Activated naive CD8-positive, alpha-beta T cell treated with anti-CD3 and anti-CD28 coated beads for 36 hours (primary cell): ENCODE measurements around the gene RNASE13. TPM values are rescaled to one million over a fixed set of nuclear protein-coding genes. Genes with fewer than 3 reads are reported as not detected.

Experiments used
- DNase-seq: peaks from one replicate; pipeline ENCODE4 v3.0.0; 2021
- H3K27ac Mint-ChIP-seq: one replicate; pipeline ENCODE4 v1.8.0; 2022; ENCODE audit warnings: mild to moderate bottlenecking, moderate library complexity, mixed read lengths
- H3K27me3 Mint-ChIP-seq: one replicate; pipeline ENCODE4 v1.8.0; 2022; ENCODE audit warnings: mild to moderate bottlenecking, mixed read lengths
- H3K36me3 Mint-ChIP-seq: one replicate; pipeline ENCODE4 v1.8.0; 2021; ENCODE audit warnings: mild to moderate bottlenecking, mixed read lengths
- H3K4me1 Mint-ChIP-seq: one replicate; pipeline ENCODE4 v1.8.0; 2021; ENCODE audit warnings: mixed read lengths
- H3K4me3 Mint-ChIP-seq: one replicate; pipeline ENCODE4 v1.8.0; 2022; ENCODE audit warnings: mild to moderate bottlenecking, moderate library complexity, mixed read lengths
- H3K9me3 Mint-ChIP-seq: one replicate; pipeline ENCODE4 v1.8.0; 2022; ENCODE audit warnings: mixed read lengths
- total RNA-seq, 2 experiments: library from RNA; stranded (reverse); gene quantifications; one replicate each; pipeline ENCODE4 v1.2.3, GENCODE V29; 2021

Gene RNASE13, protein sequence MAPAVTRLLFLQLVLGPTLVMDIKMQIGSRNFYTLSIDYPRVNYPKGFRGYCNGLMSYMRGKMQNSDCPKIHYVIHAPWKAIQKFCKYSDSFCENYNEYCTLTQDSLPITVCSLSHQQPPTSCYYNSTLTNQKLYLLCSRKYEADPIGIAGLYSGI
- total RNA-seq, result not detected

DNA sequence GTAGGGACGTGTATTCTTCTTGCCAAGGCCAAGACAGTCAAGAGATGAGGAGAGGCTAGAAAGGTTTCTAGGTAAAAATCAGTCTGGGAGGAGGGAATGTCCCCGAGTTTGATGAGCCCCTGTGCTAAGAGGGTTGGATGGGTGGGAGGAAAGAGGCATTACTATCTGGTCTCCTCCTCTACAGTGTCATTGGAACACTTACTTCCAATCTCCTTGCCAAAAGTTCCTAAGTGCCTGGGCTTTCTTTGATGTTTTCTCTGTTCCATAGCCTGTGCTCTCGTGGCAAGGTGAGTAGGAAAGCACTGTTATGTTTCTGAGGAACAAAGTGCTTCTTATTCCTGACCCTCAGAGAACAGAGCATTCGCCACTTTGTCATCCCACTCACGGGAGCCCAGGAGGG, at the start of gene RNASE13:
TSS of gene RNASE13 (minus strand) at position 101 of the 400 bp plus-strand sequence. CDS start 519 bp downstream, outside the sequence.
- Mint-ChIP-seq H3K4me3 (no peak within 1 kb of the TSS), H3K9me3 (no peaks in the 10 kb centered on the region), H3K27me3 (no peaks in the 10 kb centered on the region), H3K4me1 (no peaks in the 10 kb centered on the region), H3K27ac (no peak within 1 kb of the TSS), H3K36me3 (no peaks in the 10 kb centered on the region)
- no peak for DNase-seq

DNA sequence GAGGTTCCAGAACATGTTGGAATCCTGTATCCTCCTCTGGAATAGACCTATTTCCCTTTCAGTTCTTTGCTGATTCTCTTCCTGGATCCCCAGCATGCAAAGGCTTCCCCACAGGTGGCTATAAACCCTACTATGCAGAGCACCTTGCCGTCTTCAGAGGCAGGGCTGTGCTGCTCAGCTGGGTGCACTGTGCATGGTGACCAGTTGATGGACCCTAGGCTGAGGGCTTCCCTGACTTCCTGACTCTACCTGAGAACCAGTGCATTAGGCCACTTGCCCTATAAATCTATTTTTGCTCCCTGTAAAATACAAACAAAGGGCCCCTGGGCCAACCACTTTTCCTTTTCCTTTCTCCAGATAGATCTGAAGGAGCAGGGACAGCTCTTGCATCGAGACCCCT, 49.8 kb upstream of the RNASE13 start:
- DNase-seq, result no peak
- no peaks in the 10 kb centered on the region for H3K27me3 Mint-ChIP-seq
- peaks cover 16% of the 10 kb centered on the region for H3K4me1 Mint-ChIP-seq
- no peaks in the 10 kb centered on the region for H3K9me3 Mint-ChIP-seq
- H3K4me3 Mint-ChIP-seq, result no peak overlapping the region
- H3K27ac Mint-ChIP-seq, result no peak overlapping the region
- no peaks in the 10 kb centered on the region for H3K36me3 Mint-ChIP-seq

DNA sequence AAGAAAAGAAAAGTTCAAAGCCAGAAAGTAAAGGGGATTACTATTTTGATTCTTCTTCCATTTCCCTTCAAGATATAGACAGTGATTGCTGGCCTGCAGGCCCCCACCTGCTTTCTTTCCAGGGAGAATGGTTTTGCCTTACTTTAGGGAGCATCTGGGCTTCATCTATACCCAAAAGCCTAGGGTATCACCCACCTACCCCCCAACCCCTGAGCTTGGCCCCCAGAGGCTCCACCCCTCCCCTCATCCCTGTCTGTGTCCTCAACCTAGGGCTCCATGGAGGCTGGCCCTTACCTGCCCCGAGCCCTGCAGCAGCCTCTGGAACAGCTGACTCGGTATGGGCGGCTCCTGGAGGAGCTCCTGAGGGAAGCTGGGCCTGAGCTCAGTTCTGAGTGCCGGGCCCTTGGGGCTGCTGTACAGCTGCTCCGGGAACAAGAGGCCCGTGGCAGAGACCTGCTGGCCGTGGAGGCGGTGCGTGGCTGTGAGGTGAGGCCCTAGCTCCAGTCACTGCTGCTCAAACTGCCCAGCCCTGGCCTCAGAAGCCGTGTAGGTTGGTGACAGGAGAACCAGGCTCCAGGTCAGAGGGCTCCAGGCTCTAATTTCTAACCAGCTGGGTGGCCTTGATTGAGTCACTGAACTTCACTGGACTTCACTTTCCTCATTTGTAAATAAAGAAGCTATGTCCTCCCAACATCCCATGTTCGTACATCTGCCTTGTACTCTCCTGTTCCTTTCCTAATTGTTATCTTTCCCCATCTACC, 49.1 kb upstream of the RNASE13 start:
- Mint-ChIP-seq H3K27ac (no peak overlapping the region), H3K4me1 (peaks cover 13% of the 10 kb centered on the region), H3K9me3 (no peaks in the 10 kb centered on the region), H3K36me3 (no peaks in the 10 kb centered on the region), H3K4me3 (no peak overlapping the region), H3K27me3 (no peaks in the 10 kb centered on the region)
- no peak for DNase-seq

DNA sequence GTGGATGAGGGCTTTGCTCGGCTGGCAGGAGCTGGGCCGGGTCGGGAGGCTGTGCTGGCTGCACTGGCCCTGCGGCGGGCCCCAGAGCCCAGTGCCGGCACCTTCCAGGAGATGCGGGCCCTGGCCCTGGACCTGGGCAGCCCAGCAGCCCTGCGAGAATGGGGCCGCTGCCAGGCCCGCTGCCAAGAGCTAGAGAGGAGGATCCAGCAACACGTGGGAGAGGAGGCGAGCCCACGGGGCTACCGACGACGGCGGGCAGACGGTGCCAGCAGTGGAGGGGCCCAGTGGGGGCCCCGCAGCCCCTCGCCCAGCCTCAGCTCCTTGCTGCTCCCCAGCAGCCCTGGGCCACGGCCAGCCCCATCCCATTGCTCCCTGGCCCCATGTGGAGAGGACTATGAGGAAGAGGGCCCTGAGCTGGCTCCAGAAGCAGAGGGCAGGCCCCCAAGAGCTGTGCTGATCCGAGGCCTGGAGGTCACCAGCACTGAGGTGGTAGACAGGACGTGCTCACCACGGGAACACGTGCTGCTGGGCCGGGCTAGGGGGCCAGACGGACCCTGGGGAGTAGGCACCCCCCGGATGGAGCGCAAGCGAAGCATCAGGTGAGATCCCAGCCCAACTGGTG, 47.0 kb upstream of the RNASE13 start:
- no peaks in the 10 kb centered on the region for H3K9me3 Mint-ChIP-seq
- H3K27me3 Mint-ChIP-seq, result no peaks in the 10 kb centered on the region
- H3K4me3 Mint-ChIP-seq, result no peak overlapping the region
- H3K36me3 Mint-ChIP-seq, result no peaks in the 10 kb centered on the region
- DNase-seq, result no peak
- no peak overlapping the region for H3K27ac Mint-ChIP-seq
- H3K4me1 Mint-ChIP-seq, result peaks cover 2% of the 10 kb centered on the region

DNA sequence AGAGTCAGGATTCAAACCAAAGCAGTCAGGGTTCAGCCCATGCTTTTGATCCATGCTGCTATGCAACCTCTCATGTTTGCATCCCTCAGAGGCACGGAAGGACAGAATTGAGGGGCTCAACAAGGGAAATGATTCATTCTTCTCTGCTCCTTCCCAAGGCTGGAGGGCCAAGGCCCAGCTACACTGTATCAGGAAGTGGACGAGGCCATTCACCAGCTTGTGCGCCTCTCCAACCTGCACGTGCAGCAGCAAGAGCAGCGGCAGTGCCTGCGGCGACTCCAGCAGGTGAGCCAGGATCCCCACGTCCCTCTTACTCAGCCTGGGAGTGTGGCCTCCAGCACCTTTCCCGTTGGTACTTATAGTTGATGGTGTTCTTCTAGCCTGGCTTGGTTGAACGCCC, 44.1 kb upstream of the RNASE13 start:
- H3K27me3 Mint-ChIP-seq, result peaks cover 2% of the 10 kb centered on the region

DNA sequence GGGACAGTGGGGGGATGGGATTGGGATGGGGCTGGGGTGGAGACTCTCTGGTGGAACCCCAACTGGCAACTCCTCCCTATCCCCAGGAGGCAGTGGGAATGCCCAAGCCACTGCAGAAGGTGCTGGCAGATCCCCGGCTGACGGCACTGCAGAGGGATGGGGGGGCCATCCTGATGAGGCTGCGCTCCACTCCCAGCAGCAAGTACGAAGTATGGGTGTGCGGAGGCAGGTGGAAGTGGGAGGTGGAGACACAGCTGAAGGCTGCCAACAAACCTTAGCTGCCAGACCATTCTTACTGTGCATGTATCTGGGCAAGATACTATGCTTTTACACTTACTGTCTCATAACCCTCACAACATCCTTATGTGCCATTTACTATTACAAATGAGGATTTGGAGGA, 43.7 kb upstream of the RNASE13 start:
- H3K4me3 Mint-ChIP-seq, result no peak overlapping the region
- no peak overlapping the region for H3K27ac Mint-ChIP-seq
- no peaks in the 10 kb centered on the region for H3K36me3 Mint-ChIP-seq
- H3K27me3 Mint-ChIP-seq, result peaks cover 7% of the 10 kb centered on the region
- no peaks in the 10 kb centered on the region for H3K4me1 Mint-ChIP-seq
- no peaks in the 10 kb centered on the region for H3K9me3 Mint-ChIP-seq
- no peak for DNase-seq

More for the DNA sequence above, 44.1 kb upstream of the RNASE13 start:
- Mint-ChIP-seq H3K27ac (no peak overlapping the region), H3K36me3 (no peaks in the 10 kb centered on the region), H3K9me3 (no peaks in the 10 kb centered on the region), H3K4me3 (no peak overlapping the region), H3K4me1 (no peaks in the 10 kb centered on the region)
- DNase-seq, result no peak

DNA sequence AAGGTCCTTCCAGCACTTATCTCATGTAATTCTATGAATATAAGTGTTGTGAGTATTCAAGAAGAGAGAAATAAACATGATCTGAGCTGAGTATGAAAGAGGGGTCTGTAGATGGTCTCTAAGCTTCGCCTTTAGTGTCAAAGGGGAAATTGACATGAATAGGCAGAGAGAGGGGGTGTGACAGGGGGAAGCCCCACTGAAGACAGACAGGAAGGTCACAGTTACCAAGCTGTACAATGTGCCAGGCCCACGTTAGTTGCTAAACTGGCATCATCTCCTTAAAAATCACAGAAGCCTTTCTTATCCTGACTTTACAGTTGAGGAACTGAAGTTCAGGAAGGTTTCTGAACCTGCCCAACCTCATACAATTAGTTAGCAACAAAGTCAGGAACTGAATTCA, 43.1 kb upstream of the RNASE13 start:
- H3K4me1 Mint-ChIP-seq, result no peaks in the 10 kb centered on the region
- no peaks in the 10 kb centered on the region for H3K36me3 Mint-ChIP-seq
- no peak overlapping the region for H3K4me3 Mint-ChIP-seq
- H3K27me3 Mint-ChIP-seq, result peaks cover 9% of the 10 kb centered on the region
- no peak overlapping the region for H3K27ac Mint-ChIP-seq
- no peak for DNase-seq
- H3K9me3 Mint-ChIP-seq, result no peaks in the 10 kb centered on the region

DNA sequence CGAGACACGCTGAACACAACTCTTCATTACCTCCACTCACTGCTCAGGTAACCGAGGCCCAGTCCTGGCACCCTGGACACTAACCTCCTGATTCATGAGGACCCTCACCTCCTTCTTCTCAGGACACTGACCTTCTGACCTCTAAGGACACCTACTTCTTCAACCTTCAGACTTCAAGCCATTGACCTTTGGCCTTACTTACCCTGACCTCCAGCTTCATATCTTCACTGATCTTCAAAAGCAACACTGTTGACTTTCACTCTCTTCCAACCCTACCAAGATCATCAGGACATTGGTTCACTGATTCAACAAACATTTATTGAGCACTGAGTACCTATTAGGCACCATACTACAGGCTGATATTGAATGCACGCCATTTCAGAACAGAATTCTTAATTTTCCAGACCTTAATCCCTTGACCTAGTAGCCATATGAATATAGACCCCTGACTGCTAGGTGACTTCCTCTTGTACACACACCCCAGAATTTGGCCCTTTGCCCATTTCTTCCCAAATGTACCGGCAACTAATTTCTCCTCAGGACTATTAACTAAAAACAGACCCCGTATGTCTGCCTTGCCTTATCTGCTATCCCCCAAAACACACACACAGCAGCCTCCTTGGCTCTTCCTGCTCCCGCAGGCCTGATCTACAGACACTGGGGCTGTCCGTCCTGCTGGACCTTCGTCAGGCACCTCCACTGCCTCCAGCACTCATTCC, 41.3 kb upstream of the RNASE13 start:
- H3K9me3 Mint-ChIP-seq, result no peaks in the 10 kb centered on the region
- H3K4me3 Mint-ChIP-seq, result no peak overlapping the region
- DNase-seq, result no peak
- peaks cover 9% of the 10 kb centered on the region for H3K4me1 Mint-ChIP-seq
- H3K27me3 Mint-ChIP-seq, result peaks cover 27% of the 10 kb centered on the region
- H3K27ac Mint-ChIP-seq, result no peak overlapping the region
- no peaks in the 10 kb centered on the region for H3K36me3 Mint-ChIP-seq

DNA sequence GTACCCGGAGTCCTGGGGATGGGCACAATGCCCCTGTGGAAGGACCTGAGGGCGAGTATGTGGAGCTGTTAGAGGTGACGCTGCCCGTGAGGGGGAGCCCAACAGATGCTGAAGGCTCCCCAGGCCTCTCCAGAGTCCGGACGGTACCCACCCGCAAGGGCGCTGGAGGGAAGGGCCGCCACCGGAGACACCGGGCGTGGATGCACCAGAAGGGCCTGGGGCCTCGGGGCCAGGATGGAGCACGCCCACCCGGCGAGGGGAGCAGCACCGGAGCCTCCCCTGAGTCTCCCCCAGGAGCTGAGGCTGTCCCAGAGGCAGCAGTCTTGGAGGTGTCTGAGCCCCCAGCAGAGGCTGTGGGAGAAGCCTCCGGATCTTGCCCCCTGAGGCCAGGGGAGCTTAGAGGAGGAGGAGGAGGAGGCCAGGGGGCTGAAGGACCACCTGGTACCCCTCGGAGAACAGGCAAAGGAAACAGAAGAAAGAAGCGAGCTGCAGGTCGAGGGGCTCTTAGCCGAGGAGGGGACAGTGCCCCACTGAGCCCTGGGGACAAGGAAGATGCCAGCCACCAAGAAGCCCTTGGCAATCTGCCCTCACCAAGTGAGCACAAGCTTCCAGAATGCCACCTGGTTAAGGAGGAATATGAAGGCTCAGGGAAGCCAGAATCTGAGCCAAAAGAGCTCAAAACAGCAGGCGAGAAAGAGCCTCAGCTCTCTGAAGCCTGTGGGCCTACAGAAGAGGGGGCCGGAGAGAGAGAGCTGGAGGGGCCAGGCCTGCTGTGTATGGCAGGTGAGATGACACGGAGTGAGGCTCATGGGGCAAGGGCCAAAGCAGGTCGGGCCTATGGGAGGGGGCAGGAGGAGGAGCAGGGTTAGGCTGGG, 40.0 kb upstream of the RNASE13 start:
- Mint-ChIP-seq H3K4me3 (no peak overlapping the region), H3K4me1 (peaks cover 17% of the 10 kb centered on the region), H3K27me3 (peaks cover 37% of the 10 kb centered on the region), H3K36me3 (no peaks in the 10 kb centered on the region), H3K27ac (no peak overlapping the region), H3K9me3 (no peaks in the 10 kb centered on the region)
- no peak for DNase-seq

DNA sequence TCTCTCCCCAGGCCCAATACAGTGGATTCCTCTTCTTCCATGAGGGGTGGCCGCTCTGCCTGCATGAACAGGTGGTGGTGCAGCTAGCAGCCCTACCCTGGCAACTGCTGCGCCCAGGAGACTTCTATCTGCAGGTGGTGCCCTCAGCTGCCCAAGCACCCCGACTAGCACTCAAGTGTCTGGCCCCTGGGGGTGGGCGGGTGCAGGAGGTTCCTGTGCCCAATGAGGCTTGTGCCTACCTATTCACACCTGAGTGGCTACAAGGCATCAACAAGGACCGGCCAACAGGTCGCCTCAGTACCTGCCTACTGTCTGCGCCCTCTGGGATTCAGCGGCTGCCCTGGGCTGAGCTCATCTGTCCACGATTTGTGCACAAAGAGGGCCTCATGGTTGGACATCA, 39.3 kb upstream of the RNASE13 start:
- H3K4me3 Mint-ChIP-seq, result no peak overlapping the region
- no peaks in the 10 kb centered on the region for H3K36me3 Mint-ChIP-seq
- H3K9me3 Mint-ChIP-seq, result no peaks in the 10 kb centered on the region
- H3K27ac Mint-ChIP-seq, result no peak overlapping the region
- peaks cover 23% of the 10 kb centered on the region for H3K4me1 Mint-ChIP-seq
- peaks cover 44% of the 10 kb centered on the region for H3K27me3 Mint-ChIP-seq
- DNase-seq, result no peak

DNA sequence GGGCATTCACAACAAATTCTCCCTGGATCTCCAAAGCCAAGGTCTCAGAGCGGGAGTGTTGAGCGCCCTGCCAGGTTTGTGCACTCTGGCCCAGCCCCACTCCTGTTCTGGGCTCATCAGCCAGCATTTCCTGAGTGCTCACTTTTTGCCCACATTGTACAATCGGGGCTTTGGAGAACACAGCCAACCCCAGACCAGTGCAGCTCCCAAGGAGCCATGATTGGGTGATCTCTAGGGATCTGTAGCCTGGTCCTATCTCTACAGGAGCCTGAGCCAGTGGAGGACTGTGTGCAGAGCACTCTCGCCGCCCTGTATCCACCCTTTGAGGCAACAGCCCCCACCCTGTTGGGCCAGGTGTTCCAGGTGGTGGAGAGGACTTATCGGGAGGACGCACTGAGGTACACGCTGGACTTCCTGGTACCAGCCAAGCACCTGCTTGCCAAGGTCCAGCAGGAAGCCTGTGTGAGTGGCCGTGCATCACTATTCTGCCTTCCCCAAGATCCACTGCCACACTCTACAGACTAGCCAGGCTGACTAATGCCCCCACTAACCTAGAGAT, 38.3 kb upstream of the RNASE13 start:
- no peak overlapping the region for H3K4me3 Mint-ChIP-seq
- no peaks in the 10 kb centered on the region for H3K9me3 Mint-ChIP-seq
- H3K4me1 Mint-ChIP-seq, result peaks cover 28% of the 10 kb centered on the region
- DNase-seq, result no peak
- no peaks in the 10 kb centered on the region for H3K36me3 Mint-ChIP-seq
- no peak overlapping the region for H3K27ac Mint-ChIP-seq
- H3K27me3 Mint-ChIP-seq, result peaks cover 52% of the 10 kb centered on the region

DNA sequence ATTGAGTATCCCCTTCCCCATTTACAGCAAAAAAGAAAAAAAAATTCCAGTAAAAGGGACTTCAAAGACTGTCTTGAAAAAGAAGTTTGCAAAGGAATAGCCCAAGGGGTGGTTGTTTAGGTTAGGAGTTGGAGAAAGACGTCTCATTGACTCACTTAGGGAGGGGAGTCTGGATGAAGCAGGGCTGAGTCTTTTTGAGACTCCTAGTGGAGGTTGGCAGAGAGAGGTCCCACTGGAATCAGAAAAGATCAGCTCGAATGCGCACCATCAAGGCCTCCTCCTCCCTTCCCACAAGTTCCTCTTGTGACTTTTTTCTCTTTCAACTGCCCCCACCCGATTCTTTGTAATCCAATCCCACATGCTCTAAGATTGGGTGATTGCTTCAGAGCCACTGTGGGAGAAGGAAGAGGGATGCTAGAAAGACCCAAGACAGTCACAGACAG, 37.4 kb upstream of the RNASE13 start:
- H3K27ac Mint-ChIP-seq, result no peak overlapping the region
- no peaks in the 10 kb centered on the region for H3K36me3 Mint-ChIP-seq
- H3K9me3 Mint-ChIP-seq, result no peaks in the 10 kb centered on the region
- peak overlapping the region; percentile 73 for H3K4me3 Mint-ChIP-seq
- peaks cover 28% of the 10 kb centered on the region for H3K4me1 Mint-ChIP-seq
- DNase-seq, result no peak
- peaks cover 60% of the 10 kb centered on the region for H3K27me3 Mint-ChIP-seq

DNA sequence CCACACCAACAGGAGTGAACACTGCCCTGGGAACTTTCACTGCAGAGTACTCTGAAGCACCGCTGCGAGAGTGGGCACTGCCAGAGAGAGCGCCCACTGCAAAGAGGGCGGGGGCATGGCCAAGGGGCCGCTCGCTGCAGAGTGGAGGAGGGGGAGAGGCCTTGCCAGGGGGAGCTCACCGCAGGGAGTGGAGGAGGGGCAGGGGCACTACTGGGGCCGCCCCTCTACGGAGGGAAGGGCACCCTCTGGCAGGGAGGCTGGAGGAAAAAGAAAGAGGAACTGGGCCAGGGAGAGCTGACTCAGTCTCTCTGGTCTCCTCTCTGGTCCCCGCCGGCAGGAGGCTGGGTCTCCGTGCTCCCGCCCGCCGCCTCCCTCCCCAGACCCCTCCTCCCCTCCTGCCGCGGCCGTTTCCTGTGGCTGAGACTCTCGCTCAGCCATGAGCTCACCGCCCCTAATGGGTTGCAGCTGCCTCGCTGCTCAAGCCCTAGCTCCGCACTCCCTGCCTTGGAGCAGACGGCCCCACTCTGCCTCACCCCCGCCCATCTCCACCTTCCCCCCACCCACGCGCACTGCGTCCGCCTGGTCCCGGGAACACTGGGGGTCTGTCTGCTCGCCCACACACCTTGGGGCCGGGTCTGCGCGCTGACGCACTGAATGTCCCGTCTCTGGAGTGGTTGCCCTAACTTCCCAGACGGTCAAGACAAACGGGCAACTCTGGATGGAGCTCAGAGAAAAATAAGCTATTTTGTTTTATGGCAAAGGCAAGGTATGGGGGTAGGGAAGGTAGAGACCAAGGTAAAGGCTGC, 36.8 kb upstream of the RNASE13 start:
- H3K9me3 Mint-ChIP-seq, result no peaks in the 10 kb centered on the region
- H3K36me3 Mint-ChIP-seq, result no peaks in the 10 kb centered on the region
- H3K27ac Mint-ChIP-seq, result no peak overlapping the region
- peak; percentile 44 for DNase-seq
- H3K4me1 Mint-ChIP-seq, result peaks cover 28% of the 10 kb centered on the region
- peaks cover 66% of the 10 kb centered on the region for H3K27me3 Mint-ChIP-seq
- peak overlapping the region; percentile 73 for H3K4me3 Mint-ChIP-seq
